ENCODE data around the gene NR1H4.
"Not testable (repeated sequence)": the region's sequence is repeated elsewhere in the genome, so short reads cannot be mapped to it uniquely, and the experiment has no call there.

The NR1H4 gene

DNA sequence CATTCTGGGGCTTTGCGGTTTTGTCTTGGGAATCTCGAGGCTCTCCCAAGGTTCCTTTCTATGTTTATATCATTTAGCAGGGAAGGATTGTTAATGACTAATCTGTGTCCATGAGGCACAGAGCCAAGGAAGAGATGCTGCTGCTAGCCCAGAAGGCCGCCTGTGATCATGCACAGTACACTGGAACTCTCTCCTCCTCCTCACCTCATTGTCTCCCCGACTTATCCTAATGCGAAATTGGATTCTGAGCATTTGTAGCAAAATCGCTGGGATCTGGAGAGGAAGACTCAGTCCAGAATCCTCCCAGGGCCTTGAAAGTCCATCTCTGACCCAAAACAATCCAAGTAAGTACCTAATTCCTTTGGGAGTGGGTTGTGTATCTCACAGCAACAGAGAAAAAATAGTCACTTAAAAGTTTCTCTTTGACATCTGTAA is at the start of gene NR1H4:
TSS of gene NR1H4 (plus strand) at position 151 of the 435 bp plus-strand sequence. CDS start 19,458 bp downstream, outside the sequence.
- no peak for FAIRE-seq

DNA sequence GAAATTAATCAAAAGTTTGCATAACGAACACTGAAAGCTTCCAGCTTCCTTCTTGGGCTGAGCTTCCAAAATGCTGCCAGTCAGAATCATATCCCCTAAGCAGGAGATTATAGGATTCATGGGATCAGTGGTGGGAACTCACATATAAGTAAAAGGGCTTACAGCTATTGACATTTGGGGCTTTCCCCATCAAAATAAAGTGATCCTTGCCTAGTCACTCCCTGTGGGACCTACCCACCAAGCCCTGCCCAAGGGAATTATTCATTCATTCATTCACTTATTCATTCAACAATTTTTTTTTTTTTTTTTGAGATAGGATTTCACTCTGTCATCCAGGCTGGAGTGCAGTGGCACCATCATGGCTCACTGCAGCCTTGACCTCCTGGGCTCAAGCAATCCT is 47.5 kb upstream of the NR1H4 start:
- FAIRE-seq, result no peak

DNA sequence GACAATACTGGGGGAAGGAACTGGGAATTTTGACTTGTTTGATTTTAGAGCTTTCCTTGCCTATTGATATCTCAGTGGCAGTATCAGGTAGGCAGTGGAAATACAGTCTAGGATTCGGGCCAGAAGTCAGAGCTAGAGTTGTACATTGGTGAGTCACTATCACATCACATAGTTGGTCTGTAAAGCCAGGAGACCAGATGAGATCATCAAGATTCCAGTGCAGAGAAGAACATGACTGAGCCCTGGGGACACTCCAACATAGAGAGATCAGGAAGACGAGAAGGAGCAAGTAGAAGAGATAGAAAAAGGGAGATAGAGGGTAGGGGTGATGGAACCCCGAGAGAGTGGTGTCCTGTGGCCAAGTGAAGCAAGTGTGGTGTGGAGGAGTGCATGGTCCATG is 46.6 kb upstream of the NR1H4 start:
- no peak for FAIRE-seq

DNA sequence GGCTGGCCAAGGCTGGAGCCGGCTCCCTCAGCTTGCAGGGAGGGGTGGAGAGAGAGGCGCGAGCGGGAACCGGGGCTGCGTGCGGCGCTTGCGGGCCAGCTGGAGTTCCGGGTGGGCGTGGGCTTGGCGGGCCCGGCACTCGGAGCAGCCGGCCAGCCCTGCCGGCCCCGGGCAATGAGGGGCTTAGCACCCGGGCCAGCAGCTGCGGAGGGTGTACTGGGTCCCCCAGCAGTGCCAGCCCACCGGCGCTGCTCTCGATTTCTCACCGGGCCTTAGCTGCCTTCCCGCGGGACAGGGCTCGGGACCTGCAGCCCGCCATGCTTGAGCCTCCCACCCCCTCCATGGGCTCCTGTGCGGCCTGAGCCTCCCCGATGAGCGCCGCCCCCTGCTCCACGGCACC is 43.4 kb upstream of the NR1H4 start:
- FAIRE-seq, result not testable (repeated sequence)

DNA sequence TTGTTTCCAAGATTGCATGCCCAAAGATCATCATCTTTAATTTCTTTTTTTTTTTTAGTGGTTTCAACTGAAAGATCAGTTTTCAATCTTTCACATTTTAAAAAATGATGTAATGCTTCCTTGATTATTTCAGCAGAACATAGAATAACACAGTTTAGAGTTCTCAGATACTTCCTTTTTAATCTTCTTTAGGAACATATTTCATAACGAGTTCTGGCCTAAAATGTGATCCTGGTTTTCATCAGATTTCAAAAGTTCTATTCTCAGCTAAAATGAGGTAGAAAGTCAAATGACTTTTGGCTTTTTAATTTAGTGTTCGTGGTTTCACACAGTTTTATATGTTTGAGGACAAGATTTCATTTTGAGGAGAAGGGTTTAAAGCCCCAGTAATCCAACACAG is 40.0 kb upstream of the NR1H4 start:
- no peak for FAIRE-seq

DNA sequence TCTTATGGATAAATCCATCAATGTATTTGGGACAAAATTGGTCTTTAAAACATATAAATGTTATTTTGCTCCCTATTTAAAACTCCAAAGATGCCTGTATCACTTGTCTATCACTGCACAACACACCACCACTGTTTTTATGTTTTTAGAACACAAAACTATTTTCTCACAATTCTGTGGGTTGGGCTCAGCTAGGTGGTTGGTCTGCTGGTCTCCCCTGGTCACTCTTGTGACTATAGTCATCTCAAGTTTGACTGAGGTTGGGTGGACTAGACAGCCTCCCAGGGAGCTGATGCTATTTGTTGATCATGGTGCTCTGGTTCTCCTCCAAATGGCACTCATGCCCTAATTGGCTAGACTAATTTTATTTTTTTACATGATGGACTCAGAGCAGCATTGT is 39.5 kb upstream of the NR1H4 start:
- FAIRE-seq, result no peak

DNA sequence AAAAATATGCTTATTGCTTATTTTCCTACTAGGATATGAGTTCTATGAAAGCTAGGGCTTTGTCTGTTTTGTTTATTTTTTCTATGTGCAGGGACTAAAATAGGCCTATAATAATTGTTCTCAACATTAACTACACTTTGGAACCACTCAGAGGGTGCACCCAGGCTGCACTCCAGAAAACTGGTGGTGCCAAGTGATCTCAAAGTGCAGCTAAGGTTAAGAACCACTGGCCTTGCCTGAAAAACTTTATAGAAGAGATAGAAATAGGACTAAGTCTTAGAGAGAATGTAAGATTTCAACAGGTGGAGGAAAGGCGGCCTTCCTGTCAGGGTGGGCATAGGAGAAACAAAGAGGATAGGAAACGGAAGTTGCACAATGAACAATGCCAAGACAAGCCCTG is 37.7 kb upstream of the NR1H4 start:
- no peak for FAIRE-seq

DNA sequence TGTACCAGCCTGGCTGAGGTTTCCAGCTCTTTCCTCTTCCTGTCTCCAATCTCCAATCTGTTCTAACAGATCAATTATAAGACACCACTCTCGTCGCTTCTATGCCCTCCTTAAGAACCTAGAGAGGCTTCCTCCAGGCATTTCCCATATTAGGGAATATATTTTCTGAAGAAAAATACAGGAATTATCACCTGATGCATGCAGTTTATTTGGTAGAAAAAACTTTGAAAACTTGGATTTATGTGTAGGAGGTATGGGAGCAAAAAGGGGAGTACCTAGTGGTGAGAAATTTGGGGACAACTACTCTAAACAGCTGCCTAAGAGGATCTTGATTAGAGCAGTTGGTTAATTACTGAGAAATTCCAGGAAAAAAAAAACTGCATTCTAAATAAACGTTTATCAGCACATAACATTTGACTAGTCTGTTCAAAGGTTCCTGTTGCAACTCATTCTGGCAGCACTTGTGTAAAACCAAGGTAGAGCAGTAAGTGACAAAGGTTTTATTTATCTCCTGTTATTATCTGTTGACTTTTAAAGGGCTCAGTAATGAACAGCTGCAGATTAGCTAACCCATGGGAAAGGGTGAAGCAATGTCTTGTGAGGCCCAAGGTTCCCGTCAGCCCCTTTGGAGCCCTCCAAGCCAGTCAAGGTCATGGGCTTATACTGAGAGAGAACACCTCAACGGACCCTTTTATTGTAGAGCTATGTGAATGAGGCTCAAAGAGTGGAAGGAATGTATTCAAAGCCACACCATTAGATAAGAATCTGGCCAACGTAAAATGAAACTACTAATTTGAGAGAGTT is 36.4 kb upstream of the NR1H4 start:
- FAIRE-seq, result no peak

DNA sequence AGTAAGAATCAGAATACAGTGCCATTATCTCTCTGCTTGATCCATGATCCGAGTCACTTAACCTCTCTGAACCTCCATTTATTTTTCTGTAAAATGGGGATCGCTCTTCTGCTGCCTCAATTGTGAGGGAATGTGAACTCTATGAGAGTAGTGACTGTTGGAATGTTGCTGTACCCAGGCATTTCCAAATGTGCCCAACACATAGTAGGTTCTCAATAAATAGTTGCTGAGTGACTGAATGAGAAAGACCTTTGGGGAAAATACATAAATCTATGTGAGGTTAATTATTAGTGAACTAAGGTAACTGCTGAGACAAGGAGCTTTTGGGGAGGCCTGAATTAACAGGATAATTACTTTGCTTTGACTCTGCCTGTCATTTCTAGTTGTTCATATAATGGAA is 33.9 kb upstream of the NR1H4 start:
- no peak for FAIRE-seq

DNA sequence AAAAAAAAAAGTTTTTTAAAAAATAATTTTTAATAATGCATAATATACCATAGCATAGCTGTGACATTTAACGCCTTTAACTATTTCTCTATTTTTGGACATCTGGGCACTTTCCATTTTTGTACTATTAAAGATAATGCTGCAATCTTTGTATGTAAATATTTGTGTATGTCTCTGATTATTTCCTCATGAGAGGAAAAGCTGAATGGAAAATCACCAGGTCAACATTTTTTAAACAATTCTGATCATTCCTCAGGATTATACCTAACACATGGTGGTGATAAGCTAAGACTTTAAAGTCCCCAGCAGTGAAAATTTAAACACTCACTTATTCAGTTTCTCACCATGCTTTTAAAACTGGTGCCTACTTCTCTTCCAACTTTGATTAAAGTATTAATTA is 31.3 kb upstream of the NR1H4 start:
- FAIRE-seq, result no peak

DNA sequence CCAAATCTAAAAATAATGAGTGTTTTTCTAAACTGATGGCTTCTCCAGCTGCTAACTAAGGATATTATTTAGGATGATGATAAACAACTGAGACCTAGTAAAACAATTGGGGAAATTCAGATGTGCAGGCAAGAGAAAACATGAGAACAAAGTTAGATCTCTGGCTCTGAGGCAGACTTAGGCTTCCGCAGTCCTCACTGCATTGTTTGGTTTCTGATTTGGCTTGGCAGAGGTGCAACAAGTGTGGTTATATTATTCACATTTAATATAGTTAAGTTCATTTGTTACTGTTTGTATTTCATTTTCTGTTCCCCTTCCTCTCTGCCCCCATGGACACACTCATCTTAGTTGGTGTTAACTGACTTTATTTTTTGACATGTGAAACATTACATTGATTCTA is 30.2 kb upstream of the NR1H4 start:
- no peak for FAIRE-seq

DNA sequence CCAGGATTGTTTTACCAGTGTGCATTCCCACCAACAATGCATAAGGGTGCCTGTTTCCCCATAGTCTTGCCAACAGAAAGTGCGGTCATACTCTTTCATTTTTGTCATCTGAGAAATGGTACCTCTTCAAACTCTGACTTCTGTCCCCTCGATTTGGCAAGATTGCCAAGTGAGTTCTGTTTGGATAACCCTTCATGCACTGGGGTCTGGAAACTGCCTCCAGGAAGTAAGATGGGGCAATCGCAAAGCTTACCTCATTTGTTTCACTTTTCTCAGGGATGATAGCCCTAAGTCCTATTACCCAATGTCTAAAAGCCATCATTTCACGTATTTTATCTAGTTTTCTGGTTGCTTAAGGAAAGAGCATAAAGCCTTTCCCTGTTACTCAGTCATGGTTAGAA is 28.6 kb upstream of the NR1H4 start:
- no peak for FAIRE-seq

DNA sequence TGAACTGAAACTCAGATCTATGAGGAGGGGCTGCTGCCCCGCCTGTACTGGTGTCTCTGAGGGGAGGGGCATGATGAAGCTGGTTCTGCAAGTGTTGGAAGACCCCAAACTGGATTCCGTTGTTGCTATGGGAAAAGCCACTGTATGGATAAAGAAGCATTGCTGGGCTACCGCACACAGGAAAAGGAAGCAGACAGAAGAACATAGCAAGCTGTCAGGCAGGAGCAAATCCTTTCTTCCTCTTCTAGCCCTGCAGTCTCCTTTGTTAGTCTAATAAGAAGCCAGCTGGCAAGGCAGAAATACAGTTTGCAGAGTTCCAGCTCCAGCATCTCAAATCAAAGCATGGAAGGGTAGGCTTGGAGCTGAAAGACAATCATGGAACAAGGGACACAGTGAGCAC is 26.3 kb upstream of the NR1H4 start:
- no peak for FAIRE-seq

DNA sequence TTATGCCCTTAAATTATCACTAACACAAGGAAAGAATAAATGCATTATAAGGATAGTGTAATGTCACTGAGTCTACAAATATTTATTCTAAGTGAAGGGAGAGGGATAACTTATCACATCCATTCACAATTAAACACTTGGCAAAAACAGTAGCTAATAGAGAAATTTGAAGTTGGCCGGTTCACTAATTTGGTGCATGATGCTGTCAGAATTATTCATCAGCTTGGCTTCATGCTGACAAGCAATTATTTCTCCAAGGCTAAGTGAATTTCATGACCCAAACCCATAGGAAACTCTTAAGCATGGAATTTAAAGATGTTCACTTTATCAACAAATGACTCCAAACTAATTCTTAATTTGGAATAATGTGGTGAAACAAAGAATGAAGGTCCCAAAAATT is 25.0 kb upstream of the NR1H4 start:
- no peak for FAIRE-seq

DNA sequence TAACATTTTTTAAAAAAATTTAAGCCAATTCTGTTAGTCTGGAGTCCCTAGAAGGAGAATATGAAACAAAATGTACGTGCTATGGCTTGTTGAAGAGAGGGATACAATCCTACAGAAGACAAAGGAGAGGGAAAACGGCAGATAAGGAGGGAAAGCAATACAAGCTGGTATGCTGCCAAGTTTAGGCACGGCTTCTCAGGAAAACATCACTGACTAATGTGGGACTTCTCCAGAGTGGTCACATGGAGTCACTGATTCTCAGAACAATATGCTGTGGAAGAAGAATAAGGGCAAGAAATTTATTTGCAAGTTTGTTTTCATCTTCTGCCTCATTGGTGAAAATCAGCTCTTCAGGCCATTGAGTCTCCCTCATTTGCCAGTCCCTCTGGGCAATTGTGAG is 22.9 kb upstream of the NR1H4 start:
- FAIRE-seq, result no peak

DNA sequence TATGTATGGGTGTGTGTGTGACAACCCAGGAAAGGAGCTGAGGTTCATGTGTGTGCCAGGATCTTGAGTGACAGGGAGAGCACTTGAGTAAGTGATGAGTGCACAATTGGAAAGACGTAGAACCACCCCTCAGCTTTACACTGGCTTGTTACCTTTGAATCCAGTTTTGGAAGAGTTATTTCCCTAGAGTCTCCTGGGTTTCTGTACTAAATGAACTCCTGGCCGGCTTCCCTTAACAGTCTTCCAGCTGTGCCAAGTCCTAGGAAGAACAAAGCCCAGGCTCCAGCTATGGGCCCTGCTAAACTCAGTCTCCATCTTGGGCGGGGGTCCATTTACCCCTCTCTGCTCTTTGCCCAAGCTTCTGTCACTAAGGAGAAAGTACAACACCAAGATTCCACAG is 19.7 kb upstream of the NR1H4 start:
- FAIRE-seq, result no peak

DNA sequence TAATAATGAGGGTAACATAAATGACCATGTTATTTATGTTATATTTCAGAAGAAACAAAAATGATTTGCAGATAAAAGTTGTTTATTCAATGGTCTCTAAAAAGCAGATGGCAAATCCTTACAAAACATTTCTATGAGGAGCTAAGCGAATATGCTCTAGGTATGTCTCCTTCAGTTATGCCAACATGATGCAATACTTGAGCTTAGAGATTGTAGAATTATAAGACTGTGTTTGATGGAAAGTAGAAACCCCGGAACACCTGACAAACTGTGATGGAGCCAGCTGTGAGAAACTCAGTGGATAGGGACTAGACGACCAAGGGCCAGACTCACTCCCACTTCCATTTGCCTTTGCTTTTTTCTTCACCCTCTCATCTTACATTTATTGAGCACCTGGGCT is 17.8 kb upstream of the NR1H4 start:
- FAIRE-seq, result no peak

DNA sequence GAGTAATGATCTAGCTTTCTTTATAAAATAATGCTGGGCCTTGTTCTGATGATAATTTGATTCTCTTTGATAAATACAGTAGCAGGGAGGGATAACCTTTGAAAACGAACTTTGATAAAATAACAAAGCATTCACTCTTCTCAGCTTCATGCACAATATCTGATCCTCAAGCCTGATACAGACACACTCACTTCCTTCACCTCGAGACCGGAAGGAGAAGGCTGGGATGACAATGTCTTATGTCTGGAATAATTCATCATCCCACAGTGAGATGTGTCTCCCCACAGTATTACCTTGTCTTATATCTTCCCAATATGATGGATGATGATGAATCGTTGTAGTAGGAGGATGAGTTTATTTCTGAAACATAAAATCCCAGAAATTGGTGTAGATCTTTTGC is 15.5 kb upstream of the NR1H4 start:
- no peak for FAIRE-seq

DNA sequence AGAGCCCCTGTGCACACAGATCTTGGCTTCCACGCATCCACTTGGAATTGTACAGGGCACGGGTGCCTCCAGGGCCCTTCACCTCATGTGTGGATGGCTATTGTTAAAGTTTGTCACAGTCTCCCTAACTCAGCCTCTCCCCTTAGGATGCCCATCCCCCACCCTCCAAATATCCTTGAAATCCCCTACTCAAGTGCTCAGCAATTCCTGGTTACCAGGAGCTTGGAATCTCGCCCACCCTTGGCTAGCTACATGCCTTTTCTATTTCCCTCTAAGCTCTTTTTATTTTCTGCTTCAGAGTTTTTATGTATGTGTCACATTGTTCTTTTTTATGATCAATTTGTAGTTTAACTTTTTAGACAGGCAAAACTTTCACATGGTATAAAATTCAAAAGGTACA is 13.0 kb upstream of the NR1H4 start:
- FAIRE-seq, result no peak

DNA sequence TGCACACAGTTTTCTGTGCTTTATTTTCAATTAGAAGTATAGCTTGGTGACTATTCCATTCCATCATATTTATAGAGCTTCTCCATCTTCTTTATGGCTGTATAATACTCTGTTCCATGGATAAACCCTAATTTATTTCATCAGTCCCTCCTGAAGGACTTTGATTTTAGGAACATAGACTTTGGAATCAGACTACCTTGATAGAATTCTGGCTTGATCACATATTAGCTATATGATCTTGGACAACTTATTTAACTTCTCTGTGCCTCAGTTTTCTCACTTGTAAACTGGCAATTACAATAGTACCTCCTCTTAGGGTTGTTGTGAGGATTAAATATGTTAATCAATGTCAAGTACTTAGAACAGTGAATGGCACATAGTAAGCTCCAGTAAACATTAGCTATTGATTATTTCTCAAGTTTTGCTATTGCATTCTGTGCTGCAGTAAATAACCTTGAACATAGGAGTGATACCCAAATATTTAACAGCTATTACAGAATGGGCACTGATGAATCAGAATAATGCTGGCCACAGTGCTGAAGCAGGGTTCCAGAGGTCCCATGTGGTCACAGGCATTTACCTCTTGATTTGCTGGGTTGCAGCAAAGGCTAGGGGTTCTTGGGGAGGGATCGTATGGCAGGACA is 12.2 kb upstream of the NR1H4 start:
- no peak for FAIRE-seq

DNA sequence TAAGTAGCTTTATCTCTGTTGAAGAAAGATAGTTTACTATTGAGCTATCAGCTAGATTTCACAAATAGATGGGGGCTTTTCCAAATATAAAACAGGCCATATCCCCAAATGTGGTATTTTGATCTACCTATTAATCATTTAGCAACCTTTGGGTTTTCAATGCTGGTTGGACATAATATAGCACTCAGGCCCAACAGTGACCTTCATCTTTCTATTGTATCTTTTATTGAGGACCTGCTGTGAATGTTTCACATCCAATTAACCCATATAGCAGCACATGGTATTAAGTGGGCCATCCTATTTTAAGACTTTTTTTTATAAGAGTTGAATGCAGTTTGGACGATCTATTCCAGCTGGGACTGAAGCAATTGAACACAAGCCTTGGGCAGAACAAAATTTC is 10.0 kb upstream of the NR1H4 start:
- no peak for FAIRE-seq

DNA sequence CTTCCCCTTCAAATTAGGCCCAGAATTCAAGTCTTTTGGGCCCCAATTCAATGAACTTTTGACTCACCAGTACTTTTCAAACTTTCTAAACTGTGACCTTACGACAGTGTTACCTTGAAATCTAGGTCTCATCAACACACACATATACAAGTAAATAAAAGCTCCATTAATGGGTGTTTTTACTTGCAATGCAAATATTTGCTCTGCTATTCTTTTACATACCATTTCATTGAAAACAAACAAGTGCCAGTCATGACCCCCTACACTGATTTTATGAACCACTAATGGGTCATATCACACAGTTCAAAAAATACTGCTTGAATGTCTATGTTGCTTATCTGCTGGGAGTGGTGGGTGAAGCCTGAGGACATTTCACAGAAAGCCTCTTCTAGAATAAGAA is 9.1 kb upstream of the NR1H4 start:
- FAIRE-seq, result no peak

DNA sequence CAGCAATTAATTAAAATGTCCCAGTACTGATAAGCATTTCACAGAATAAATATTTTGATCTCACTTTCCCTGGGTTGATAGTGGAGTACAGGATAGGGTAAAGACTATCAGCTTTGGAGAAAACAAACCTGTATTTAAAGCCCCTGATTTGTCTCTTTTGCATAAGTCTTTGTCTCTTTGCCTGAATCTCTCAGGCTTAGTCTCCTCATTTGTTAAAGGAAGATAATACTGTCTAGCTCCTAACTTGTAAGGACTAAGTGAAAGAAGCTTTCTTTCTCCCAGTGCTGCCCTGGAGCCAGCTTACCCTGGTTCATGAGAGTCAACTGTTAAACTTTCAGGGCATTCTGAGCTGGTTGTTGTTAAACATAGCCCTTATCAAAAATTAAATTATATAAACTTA is 5.5 kb upstream of the NR1H4 start:
- FAIRE-seq, result no peak

DNA sequence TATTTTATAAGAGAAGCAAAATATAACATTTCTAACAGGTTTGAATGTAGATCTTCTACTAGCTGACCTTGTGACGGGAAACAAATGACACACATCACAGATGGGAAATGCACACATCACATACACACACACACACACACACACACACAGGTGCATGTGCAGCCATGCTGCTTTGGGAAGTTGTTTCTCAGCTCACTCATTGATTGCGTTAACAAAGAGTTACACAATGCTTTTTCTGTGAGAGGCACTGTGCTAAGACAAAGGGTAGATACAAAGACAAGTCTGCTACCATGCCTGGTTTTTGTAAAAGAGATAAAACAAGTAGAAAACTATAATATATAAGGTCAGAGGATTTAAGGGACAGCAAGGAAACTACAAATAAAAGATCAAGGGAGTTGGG is 1.3 kb upstream of the NR1H4 start:
- no peak for FAIRE-seq
